ENCODE measurements around the gene LGR4. TPM values are rescaled to one million over a fixed set of nuclear protein-coding genes. Genes with fewer than 3 reads are reported as not detected.

The LGR4 gene
- total RNA-seq, 1 donor from 2014 or later: 7.5 TPM

DNA sequence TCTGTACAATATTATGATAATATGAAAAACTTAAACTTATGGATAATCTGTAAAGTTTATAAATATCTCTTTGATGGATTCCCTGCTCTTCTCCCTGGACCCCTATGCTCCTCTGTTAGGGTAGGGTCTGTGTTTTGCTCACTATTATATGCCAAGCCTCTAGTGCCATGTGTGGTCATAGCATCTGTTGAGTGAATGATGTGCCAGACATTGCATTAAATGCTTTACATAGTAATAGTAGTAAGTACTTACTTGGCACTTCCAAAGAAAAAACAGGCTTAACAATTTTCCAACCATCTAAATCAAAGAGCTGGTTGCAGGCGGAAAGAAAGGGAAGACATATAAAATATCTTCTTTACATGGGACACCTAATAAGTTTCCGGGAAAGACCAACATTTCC lies 46.8 kb downstream of the LGR4 start:
- TF ChIP-seq, protein P1, sequence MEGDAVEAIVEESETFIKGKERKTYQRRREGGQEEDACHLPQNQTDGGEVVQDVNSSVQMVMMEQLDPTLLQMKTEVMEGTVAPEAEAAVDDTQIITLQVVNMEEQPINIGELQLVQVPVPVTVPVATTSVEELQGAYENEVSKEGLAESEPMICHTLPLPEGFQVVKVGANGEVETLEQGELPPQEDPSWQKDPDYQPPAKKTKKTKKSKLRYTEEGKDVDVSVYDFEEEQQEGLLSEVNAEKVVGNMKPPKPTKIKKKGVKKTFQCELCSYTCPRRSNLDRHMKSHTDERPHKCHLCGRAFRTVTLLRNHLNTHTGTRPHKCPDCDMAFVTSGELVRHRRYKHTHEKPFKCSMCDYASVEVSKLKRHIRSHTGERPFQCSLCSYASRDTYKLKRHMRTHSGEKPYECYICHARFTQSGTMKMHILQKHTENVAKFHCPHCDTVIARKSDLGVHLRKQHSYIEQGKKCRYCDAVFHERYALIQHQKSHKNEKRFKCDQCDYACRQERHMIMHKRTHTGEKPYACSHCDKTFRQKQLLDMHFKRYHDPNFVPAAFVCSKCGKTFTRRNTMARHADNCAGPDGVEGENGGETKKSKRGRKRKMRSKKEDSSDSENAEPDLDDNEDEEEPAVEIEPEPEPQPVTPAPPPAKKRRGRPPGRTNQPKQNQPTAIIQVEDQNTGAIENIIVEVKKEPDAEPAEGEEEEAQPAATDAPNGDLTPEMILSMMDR (IDR thresholded peaks at IDR 0.05): no peak
- intact Hi-C loops (cut with DNase I): no loop called here
- no peak overlapping the region for H3K27ac ChIP-seq
- H3K4me1 ChIP-seq: no peaks in the 10 kb centered on the region
- DNase-seq (no peak), ATAC-seq (no peak)
- H3K9me3 ChIP-seq: no peaks in the 10 kb centered on the region
- H3K4me3 ChIP-seq: no peak overlapping the region
- H3K36me3 ChIP-seq: no peaks in the 10 kb centered on the region
- H3K27me3 ChIP-seq: no peaks in the 10 kb centered on the region

DNA sequence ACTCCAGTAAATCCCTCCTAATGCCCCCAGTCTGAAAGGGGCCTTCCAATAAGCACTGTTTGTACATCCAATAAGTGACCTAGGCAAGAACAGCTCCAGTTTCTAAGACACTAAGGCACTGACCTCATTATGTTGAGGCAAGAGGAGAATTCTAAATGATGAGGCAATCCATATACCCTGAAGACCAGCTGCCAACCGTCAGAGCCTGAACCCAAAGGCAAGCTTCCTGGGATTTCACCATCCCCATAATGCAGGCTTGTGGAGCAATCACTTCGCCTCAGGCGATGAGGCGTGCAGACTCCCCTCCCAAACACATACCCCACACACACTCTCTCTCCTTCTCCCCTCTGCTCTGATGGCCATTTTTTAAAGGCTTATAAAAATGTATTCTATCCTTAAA lies 49.5 kb downstream of the LGR4 start:
- Histone ChIP-seq H3K4me3 (no peak overlapping the region), H3K27me3 (no peaks in the 10 kb centered on the region), H3K9me3 (no peaks in the 10 kb centered on the region), H3K4me1 (no peaks in the 10 kb centered on the region), H3K27ac (no peak overlapping the region), H3K36me3 (no peaks in the 10 kb centered on the region)
- TF ChIP-seq, protein P1 (IDR thresholded peaks at IDR 0.05): no peak
- intact Hi-C loops (cut with DNase I): no loop called here
- peak; percentile 43 for ATAC-seq
- no peak for DNase-seq

DNA sequence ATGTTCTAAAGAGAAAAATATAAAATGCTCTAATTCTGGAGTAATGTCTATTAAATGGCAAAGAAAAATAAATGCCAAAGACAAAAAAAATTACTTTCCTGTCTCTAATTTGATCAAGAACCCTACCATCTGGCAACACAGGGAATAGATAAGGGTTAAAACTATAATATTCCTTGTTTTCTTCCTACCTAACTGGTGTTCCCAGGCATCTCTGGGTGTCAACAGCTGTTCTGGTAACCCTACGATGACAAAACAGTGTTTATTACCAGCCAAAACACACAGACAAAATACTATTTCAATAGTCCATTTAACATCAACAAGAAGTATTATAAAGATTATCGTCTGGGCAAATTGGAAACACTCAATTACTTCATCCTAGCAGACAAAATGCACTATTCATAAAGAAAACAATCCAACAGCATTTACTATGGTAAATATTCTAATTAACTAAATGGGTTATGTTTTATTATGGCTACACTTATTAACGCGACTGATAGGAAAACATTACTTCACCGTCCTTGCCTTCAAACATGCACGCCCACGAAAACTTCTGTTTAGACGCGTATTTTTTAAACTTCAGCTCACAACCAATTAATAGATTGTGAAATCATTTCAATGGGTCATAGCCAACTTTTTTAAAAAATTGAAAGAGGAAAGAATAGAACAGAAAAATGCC lies 50.6 kb downstream of the LGR4 start:
- Histone ChIP-seq H3K36me3 (no peaks in the 10 kb centered on the region), H3K27ac (no peak overlapping the region), H3K27me3 (no peaks in the 10 kb centered on the region), H3K4me1 (no peaks in the 10 kb centered on the region), H3K9me3 (no peaks in the 10 kb centered on the region), H3K4me3 (no peak overlapping the region)
- ATAC-seq: no peak
- TF ChIP-seq, protein P1 (IDR thresholded peaks at IDR 0.05): no peak
- DNase-seq: no peak
- intact Hi-C loops (cut with DNase I): no loop called here

DNA sequence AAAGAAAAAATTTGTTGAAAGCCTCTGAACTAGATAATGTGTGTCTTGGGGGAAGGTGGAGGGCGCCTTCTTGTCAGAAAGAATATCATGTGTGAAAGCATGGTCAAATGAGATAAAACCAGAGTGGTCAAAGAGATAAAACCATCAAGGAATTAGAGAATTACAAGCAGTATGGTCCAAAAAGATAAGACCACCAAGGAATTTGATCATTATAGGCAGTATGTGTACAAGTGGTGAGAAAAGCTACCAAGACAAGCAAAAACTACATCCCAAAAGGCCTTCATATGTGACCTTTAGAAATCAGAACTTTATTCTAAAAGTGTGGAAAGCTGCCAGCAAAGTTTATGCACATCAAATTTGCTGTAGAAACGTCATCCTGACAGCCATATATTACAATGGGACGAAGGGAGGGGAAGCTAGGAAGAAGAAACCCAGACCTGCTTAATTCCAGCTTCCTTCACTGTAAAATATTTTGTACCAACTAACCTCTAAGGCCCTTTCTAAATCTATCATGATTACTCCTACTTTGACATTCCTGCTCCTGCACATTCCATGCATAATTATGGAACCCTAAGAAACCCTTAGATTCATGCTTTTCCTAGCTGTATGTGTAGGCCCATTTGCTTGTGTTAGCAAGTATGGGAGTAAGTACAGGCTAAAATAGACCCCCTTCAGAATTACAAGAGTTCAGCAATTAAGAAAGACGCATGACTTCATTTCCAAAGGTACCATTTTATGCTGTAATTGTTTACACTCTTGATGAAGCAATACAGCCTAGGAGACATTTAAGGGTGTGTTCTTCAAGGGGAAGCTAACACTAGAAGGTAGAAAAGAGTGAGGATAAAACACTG lies 51.6 kb downstream of the LGR4 start:
- H3K27ac ChIP-seq: no peak overlapping the region
- no peak overlapping the region for H3K4me3 ChIP-seq

DNA sequence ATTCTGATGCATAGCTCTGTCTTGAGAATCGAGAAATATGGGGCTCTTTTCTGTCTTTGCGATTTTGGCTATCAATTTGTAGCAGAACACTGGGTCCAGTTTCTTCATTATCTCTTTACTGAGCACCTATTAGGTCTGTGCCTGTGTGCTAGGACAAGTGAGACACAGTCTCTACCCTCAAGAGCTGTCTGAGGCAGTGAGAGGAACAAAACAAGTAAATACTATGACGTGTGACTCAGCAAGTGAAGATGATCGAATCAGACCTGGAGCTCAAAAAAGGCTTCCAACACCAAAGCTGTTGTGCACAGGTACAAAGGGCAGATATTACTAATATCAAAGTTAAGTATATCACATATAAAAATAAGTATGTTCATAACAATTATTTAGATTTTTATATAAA lies 52.4 kb downstream of the LGR4 start:
- ATAC-seq (no peak), DNase-seq (no peak)
- H3K9me3 ChIP-seq: no peaks in the 10 kb centered on the region

More for the DNA sequence above, 51.6 kb downstream of the LGR4 start:
- ATAC-seq (peak; percentile 51), DNase-seq (no peak)
- Histone ChIP-seq H3K27me3 (no peaks in the 10 kb centered on the region), H3K36me3 (no peaks in the 10 kb centered on the region), H3K9me3 (no peaks in the 10 kb centered on the region), H3K4me1 (no peaks in the 10 kb centered on the region)
- TF ChIP-seq, protein P1 (IDR thresholded peaks at IDR 0.05): no peak
- intact Hi-C loops (cut with DNase I): no loop called here

More for the DNA sequence above, 52.4 kb downstream of the LGR4 start:
- TF ChIP-seq, protein P1 (IDR thresholded peaks at IDR 0.05): no peak
- no peaks in the 10 kb centered on the region for H3K36me3 ChIP-seq
- no peak overlapping the region for H3K27ac ChIP-seq
- no peak overlapping the region for H3K4me3 ChIP-seq
- intact Hi-C loops (cut with DNase I): no loop called here
- H3K4me1 ChIP-seq: no peaks in the 10 kb centered on the region
- H3K27me3 ChIP-seq: no peaks in the 10 kb centered on the region
